ENCODE results near the gene ZNF414.
"Not testable (repeated sequence)": the region's sequence is repeated elsewhere in the genome, so short reads cannot be mapped to it uniquely, and the experiment has no call there.

The ZNF414 gene

GRCh38 chr19:8517551-8518442, 3.8 kb upstream of the ZNF414 start:
- DNase-seq = no peak

GRCh38 chr19:8515317-8515716, 1.4 kb upstream of the ZNF414 start:
- peak; percentile 46 for DNase-seq

DNA sequence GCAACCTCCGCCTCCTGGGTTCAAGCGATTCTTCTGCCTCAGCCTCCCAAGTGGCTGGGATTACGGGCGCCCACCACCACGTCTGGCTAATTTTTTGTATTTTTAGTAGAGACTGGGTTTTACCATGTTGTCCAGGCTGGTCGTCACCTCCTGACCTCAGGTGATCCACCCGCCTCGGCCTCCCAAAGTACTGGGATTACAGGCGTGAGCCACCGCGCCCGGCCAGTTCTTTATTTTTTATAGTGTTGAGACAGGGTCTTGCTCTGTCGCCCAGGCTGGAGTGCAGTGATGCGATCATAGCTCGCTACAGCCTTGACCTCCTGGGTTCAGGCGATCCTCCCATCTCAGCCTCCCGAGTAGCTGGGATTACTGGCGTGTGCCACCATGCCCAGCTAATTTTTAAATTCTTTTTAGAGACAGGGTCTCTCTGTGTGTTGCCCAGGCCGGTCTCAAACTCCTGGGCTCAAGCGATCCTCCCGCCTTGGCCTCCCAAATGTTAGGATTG, 590 bp upstream of the ZNF414 start:
- not testable (repeated sequence) for DNase-seq

GRCh38 chr19:8513036-8513686, 806 bp downstream of the ZNF414 start:
- no peak for DNase-seq

DNA sequence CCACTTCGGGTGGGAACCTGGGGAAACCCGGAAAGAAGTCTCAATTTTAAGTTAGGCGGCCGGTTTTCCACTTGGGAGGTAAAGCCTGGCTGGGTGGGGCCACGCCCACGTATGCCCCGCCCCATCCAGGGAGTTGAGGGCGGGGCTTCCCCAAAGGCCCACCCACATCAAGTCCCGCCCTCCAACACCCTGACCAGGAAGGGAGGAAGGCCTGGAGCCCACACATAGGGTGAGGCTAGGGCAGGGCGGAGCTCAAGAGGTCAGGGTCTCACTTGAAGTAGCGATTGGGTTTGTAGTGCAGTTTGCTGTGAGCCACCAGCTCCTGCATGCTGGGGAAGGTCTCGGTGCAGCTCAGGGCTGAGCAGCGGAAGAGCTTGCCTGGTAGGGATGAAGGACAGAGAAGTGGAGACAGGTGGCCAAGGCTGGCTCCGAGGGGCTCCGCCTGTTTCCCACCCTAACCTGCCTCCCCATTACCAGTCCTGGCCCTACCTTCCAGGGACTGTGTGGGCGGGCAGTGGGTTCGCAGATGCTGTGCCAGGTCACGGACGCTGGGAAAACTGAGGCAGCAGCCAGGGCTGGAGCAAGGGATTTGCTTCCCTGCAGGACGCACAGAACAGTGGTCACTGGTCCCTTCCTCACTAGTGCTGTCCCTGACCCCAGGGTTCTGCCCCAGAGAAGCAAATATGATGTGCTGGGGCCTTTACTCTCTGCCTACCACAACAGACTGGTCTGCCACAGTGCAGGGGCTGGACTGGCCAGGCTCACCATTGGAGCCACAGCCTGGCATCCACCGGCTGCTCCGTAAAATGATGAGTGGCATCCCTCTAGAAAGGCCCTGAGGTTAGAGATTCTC, 1.6 kb downstream of the ZNF414 start:
- DNase-seq = no peak

GRCh38 chr19:8511573-8512101, 2.3 kb downstream of the ZNF414 start:
- no peak for DNase-seq

GRCh38 chr19:8510589-8511115, 3.3 kb downstream of the ZNF414 start:
- DNase-seq = no peak

GRCh38 chr19:8506402-8506957, 7.5 kb downstream of the ZNF414 start:
- no peak for DNase-seq

- DNase-seq = peak; percentile 76
These were observed 8.1 kb downstream of the ZNF414 start for GRCh38 chr19:8505680-8506401.

- no peak for DNase-seq
These were observed 9.0 kb downstream of the ZNF414 start for GRCh38 chr19:8504919-8505318.

DNA sequence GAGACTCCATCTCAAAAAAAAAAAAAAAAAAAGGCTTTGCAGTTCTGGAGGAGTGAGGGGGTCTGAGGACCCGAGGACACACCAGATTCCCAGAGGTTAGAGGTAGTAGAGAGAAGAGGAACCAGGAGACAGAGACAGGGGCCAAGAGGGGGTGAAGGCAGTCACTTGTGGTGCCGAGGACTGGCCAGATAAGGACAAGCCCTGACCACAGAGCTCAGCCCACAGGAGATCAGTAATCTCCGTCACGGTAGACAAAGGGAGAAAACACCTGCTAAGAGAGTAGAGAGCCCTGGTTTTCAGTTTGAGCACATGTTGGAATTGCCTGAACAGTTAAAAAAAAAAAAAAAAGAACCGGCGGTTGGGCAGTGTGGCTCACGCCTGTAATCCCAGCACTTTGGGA, 9.8 kb downstream of the ZNF414 start:
- DNase-seq = no peak

DNA sequence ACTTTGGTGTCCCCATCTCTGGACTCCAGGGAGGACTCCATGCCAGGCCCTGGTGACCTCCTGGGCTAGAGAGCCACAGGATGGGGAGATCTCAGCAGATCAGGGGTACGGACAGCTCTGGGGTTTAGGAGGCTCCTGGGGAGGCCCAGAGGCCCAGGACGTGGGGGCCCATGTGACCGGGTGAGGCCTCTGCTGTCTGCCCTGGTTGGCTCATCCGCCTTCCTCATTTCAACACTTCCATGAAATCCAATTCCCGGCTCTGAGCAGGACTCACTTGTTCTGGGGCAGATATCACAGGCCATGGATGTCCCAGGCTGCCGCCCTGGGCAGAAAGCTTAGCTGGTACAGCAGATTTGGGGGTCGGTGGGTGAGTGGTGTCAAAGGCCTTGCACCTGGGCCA, 10.5 kb downstream of the ZNF414 start:
- no peak for DNase-seq

DNA sequence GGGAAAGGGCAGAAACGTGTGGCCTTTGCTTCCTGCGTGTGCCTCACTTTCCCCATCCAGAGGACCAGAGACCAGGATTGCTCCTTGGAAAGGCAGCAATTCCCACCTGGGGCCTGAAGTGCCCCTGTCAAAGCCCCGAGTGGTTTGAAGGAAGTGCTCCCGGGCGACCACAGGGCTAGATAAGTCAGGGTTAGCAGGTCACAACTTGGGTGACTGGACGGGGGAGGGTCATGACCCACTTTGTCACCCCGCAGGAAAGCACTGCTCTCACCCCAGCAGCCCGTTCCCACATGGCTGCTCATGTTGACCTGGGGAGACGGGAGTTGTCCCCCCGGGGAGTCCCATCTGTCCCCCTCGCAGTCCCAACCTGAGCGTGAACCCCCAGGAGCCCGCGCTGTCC, 12.0 kb downstream of the ZNF414 start:
- DNase-seq = no peak

DNA sequence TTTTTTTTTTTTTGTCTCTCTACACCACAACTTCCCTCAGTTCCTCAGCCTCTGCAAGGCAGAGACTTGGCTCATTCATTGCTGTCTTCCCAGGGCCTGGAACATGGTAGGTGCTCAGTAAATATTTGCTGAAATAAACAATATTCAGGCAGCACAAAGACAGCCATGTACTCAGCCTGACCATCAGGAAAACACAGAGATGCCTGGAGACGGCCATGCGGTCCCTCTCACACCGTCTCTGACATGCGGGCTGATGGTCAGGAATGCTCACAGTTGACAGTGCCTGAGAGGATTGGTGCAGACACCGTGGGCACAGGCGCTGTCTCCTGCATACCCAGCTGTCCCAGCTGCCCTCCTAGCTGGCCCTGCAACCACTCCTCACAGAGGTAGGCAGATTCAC, 12.5 kb downstream of the ZNF414 start:
- no peak for DNase-seq

DNA sequence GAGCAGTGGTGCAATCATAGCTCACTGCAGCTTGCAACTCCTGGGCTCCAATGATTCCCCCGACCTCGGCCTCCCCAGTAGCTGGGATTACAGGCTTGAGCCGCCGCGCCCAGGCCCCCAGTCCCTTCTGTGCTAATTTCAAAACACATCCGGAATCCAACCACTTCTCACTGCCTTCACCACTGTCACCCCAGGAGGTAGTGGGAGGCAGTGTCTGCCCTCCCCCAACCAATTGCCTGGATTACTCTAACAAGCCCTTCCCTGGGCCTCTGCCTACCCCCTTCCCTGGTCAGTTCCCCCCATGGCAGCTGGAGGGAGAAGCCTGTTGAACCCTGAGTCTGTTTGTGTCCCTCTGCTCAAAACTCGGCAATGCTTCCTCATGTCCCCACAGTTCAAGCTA, 13.8 kb downstream of the ZNF414 start:
- no peak for DNase-seq

DNA sequence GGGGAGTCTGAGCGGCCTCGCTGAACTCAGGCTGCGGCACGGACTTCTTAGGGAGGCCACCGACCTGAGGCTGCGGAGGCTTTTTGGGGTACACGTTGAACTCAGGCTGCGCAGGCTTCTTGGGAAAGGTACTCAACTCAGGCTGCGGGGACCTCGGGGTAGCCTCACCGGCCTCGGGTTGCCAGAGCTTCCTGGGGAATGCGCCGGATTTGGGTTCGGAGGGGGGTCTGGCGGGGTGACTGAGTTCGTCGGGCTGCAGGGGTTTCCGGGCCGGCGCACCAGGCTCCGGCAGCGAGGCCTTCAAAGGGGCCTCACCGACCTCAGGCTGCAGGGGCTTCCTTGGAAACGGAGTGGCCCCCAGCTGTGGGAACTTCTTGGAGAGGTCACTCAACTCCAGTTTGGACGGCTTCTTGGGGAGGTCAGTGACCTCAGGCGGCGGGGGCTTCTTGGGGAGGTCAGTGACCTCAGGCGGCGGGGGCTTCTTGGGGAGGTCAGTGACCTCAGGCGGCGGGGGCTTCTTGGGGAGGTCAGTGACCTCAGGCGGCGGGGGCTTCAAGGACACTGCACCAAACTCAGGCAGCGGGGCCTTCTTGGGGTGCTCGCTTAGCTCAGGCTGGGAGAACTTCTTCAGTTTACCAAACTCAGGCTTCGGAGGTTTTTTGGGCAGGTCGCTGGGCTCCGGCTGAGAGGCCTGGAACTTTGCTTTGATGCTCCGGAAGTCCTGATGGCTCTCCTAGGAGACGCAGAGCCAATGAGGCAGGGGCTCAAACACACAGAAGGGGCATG, 14.7 kb downstream of the ZNF414 start:
- DNase-seq = no peak

GRCh38 chr19:8498295-8498694, 15.7 kb downstream of the ZNF414 start:
- no peak for DNase-seq

GRCh38 chr19:8494158-8494557, 19.8 kb downstream of the ZNF414 start:
- DNase-seq = no peak

GRCh38 chr19:8491574-8491973, 22.4 kb downstream of the ZNF414 start:
- DNase-seq = no peak

GRCh38 chr19:8490873-8491272, 23.1 kb downstream of the ZNF414 start:
- no peak for DNase-seq

- DNase-seq = no peak
These were observed 23.6 kb downstream of the ZNF414 start for GRCh38 chr19:8490395-8490760.

Measured in activated naive CD4-positive, alpha-beta T cell treated with anti-CD3 and anti-CD28 coated beads, Interleukin-2, amount 50 U/mL, for 16 hours (primary cell).